Activated T-cell treated with anti-CD3 and anti-CD28 coated beads, Interleukin-2, amount 50 U/mL, for 48 hours (primary cell): ENCODE measurements around the gene PLCL2.

Experiments used
- DNase-seq, 2 experiments: peaks; one replicate each; pipeline ENCODE4 v3.0.0-alpha.2; 2020

The PLCL2 gene

GRCh38 chr3:17047894-17048293 is 163.1 kb downstream of the PLCL2 start:
- DNase-seq: no peak

GRCh38 chr3:17050071-17050470 is 165.3 kb downstream of the PLCL2 start:
- DNase-seq: no peak

GRCh38 chr3:17050506-17050905 is 165.8 kb downstream of the PLCL2 start:
- no peak for DNase-seq

DNA sequence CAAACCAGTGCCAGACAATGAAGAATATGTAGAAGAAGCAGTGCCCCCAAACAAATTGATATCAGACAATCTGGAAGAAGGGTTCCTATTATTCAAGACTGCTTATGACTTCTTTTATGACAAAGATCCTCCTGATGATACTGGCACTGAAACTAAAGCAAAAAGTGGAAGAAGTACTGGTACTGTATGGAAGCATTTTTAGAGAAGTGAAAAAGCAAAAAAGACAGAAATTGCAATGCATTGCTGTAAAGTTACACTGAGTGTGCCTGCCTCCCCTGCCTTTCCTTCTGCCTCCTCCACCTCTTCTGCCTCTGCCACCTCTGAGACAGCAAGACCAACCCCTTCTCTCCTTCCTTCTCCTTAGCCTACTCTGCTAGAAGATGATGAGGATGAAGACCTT is 167.6 kb downstream of the PLCL2 start:
- DNase-seq: no peak

- DNase-seq: no peak
These were observed 169.7 kb downstream of the PLCL2 start for GRCh38 chr3:17054301-17054981.

DNA sequence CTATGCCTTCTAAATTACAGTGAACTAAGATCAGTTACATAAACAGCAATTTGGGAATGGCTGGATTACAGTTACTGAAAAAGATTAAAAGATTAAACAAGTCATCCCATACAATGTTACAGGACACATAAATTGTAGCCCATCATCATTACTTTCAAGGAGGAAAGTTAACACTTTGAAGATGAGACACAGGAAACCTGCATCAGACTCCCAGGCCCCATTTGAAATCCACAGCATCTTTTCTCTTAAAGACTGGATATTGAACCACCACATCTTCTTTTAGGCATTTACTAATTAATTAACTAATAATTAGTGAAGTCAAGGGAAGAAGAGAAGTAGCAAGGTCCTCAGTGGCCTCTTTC is 170.2 kb downstream of the PLCL2 start:
- no peak for DNase-seq

DNA sequence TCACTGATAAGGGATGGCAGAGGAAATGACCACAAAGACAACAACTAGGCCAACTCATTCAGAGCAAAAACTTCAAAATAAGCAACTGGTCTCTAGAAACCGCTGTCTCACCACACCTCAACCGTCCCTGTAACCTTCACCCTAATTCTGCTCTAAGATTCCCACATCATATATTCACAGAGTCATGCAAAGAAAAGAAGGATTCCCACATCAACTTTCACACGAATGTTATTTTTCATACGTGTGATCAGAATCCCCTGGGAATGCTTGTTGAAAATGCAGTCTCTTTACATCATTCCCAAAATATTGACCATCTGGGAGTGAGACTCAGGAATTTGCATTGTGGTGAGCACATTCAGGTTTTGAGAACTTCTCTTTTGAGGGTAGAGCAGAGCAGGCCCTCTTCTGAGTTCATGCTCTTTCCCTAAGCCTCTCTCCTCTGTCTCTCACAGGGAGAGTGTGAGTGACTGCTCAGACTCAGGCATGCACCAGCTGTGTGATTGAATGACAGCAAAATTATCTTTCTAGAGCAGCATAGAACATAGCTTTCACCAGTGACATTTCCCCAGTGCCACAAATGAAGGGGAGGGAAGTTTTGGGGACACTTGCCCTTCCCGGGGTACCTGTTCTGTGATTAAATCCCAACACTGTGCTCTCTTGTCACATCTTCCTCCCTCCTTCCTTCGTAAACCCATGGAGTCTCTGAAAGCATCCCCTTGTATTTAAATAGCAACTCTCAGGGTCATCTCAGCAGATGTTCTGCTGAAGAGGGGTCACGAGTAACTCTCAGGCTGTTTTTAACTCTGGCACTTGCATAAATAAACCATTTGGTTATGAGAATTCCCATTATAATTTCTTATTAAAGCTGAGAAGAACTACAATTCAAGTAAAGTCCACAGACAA is 170.9 kb downstream of the PLCL2 start:
- no peak for DNase-seq

DNA sequence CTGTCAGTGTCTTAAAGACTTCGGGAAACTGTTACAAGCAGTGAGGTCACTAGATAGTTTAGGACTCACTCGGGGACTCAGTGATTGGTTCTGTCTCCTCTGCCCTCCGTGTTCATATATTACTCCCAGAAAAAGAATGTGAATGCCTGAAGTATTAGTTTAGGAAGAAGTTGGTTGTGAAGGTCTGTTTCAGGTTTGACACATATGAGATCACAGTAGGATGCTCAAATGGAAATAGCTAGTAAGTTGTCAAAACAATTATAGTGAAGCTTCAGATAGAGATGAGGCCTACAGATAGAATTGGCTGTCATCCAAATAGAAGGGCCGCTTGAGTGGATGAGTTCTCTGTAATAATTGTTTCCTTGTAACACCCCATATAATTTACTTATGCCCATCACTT is 172.6 kb downstream of the PLCL2 start:
- DNase-seq: no peak

DNA sequence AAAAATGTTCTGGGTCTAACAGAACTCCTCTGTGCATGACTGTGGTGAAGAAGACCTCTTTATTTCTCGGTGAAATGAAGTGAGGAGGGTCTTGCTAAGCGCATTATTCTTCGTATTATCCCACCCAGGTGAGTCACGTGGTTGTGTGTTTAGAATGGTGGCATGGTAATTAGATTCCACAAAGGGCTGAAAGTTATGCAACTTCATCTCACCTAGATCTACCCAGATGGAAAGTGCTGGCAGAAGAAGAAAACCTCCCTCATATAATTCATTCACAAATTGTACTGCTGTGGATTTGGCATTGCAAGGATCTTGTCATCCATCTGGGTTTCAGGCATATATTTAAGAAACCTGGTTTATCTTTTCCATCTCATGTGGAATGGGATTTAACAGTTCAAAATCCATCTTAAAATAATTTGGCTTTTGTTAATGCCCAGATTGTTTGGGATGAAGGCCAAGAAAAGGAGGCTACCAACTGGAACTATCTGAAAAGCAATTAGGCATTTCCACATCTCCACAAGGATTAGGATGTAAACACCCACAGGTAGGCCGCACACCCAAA is 175.3 kb downstream of the PLCL2 start:
- DNase-seq: no peak

- DNase-seq: no peak
These were observed 176.2 kb downstream of the PLCL2 start for GRCh38 chr3:17061005-17061404.

DNA sequence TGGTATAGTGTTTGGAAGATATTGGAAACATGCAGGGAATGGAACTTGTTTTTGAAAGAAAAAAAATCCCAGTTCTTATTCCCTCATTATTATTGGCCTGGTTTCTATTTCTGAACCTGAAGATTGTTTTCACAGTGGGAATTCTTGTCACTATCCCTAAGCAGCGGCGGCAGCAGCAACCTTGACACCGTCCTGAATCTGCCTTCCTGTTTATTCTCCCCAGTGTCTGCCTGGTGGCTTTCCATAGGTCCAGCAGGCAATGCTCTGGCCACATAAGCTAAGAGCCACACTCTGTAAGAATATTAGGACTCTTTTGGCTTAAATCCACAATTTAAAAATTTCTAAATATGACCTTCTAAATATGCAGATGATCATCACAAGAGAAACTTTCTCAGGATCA is 178.0 kb downstream of the PLCL2 start:
- DNase-seq: no peak

DNA sequence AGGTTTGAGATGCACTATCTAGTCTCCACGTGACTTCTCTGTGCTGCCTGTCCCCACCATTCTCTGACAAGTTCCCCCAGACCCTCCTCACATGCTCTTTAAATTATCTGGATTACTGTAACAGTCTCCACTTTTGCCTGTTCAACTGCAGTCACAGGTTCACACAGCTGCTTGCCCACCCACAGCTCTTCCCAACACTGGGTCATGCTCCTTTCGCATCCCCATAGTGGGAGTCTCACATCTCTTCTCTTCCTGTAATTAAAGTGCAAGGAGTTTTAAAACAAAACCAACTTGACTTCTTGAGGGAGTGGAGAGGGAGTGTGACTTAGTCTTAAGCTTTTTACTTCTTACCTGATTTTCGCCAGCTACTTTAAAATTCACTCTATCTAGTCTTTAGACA is 178.8 kb downstream of the PLCL2 start:
- no peak for DNase-seq

DNA sequence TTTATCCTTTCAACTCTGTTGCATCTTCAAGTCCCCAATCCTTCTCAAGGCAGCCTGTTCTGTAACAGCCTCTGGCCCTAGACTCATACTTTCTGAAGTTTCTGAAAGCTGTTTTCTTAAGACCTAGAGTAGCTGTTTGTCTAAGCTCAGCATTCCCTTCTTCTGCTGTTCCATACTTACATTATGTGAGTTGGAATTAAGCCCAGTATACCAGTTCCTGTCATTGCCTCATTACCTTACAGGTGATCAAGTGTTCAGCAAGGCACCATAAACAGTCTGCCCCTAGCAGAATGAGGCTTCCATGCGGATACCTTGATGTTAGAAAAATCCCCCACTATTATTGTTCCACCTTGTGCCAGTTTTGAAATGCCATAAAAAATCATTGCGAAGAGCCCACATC is 180.6 kb downstream of the PLCL2 start:
- DNase-seq: no peak

DNA sequence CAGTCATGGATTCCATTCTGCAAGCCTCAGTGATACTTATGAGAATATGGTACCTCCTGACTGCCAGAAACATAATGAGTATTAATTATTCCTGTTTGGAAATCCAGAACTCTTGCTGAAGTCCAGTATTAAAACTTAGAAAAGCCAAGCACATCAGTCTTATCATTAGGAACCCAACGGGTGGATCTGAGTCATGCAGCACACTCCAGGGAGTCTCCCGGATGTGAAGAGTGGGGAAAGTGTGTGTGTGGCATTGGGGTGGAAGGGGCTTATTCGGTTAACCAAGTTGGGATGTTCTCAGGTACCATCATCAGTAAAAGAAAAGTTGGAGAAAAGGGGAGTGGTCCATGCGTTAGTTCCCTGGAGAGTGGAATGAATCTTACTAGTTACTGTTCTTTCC is 181.1 kb downstream of the PLCL2 start:
- no peak for DNase-seq

- DNase-seq: no peak
These were observed 185.0 kb downstream of the PLCL2 start for GRCh38 chr3:17069754-17070153.

DNA sequence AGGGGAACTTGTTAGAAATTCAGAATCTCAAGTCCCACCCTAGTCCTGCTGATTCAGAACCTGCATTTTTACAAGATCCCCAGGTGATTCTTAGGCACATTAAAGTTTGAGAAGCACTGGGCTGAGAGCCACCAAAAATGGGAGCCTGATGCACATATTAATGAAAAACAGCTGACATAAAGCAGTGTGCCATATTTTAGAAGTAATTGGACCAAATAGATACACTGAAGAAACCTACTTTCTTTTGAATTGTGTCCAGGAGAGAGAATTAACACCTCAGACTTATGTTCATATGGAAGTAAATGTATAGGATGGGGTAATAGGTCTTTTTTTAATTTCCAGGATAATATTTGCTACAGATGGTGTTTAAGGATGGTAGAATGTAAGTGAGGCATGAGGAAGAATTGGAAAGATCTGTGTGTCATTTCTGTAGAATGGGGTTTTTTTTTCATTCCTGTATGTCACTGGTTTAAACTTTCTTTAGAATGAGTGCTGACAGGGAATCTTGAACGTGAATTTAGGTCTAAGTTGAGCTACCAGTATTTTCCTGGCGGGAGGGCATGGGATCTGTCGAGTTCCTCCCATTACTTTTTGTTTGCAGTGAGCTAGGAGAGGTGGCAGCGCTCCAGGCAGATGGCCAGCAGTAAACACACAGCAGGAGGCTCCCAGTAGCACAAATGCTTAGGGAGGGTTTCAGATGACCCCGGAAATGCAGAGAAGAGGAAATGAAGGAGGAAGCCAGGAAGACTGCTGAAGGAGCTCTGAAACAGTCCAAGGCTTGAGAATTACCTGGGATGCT is 185.6 kb downstream of the PLCL2 start:
- DNase-seq: no peak

DNA sequence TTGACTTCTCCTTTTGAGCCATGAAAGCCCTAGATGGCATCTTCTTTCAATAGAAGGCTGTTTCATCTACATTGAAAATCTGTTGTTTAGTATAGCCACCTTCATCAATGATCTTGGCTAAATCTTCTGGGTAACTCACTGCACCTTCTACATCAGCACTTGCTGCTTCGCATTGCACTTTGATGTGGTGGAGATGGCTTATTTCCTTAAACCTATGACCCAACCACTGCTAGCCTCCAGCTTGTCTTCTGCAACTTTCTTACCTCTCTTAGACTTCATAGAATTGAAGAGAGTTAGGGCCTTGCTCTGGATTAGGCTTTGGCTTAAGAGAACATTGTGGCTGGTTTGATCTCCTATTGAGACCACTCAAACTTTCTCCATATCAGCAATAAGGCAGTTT is 189.8 kb downstream of the PLCL2 start:
- no peak for DNase-seq

DNA sequence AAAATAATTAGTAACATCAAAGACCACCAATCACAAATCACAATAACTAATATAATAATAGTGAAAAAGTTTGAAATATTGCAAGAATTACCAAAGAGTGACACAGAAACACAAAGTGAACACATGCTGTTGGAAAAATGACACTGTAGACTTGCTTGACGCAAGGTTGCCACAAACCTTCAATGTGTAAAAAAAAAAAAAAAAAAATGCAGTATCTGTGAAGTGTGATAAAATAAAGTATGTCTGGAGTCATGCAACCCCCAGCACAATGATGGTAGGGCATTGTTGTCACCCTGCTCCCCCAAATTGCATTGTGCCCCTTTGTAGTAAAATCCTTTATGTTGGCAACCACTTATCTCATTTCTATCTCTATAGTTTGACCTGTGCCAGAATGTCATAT is 190.6 kb downstream of the PLCL2 start:
- no peak for DNase-seq

GRCh38 chr3:17075907-17076306 is 191.2 kb downstream of the PLCL2 start:
- DNase-seq: no peak

DNA sequence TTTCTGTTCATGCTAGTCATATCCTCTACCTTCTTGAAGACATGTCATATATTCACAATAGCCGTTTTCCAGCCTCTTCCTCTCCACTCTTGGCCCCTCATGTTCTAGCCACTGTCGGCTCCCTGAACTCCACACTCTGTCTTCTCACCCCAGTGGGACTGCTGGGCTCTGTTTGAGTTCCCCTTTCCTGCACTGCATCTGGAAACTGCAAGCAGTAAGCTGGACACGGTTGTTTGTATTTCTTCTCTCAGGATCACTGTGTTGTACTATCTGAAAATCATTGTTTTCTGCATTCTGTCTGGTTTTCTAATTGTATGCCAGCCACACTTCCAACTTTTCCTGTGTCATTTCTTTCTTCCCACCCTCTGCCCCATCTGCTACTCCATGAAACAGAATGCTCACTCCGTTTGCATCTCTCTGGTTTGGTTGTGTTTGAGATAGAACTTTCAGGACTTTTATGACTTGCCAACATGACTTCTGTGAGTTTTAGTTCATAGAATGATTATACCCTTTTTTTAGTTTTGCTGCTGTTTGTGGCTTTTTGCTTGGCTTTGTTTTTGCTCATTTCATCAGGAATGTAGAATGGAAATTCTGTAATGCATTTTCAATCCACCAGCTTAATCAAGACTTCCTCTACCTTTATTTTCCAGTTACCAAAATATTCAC is 192.3 kb downstream of the PLCL2 start:
- DNase-seq: no peak

DNA sequence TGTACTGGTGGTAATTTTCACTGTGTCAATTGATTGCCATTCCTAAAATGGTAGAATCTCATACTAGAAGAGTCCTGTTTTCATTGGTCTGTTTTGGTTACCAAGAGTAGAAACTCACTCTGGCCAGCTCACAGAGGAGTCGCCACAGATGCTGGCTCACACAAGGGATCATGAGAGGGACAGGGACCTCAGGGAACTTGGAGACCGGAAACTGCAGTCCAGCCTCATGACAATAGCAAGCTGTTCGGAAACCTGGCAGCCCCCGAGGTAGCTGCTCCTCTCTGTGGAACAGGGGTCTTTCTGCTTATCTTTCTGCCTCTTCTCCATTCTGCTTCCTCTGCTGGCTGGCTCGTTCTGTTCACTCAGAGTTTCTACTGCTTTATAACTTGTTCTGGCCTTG is 192.9 kb downstream of the PLCL2 start:
- DNase-seq: no peak

GRCh38 chr3:17078926-17079465 is 194.2 kb downstream of the PLCL2 start:
- no peak for DNase-seq

GRCh38 chr3:17079933-17080332 is 195.2 kb downstream of the PLCL2 start:
- no peak for DNase-seq
